ENCODE measurements around the gene MYL7.

The MYL7 gene, protein sequence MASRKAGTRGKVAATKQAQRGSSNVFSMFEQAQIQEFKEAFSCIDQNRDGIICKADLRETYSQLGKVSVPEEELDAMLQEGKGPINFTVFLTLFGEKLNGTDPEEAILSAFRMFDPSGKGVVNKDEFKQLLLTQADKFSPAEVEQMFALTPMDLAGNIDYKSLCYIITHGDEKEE

DNA sequence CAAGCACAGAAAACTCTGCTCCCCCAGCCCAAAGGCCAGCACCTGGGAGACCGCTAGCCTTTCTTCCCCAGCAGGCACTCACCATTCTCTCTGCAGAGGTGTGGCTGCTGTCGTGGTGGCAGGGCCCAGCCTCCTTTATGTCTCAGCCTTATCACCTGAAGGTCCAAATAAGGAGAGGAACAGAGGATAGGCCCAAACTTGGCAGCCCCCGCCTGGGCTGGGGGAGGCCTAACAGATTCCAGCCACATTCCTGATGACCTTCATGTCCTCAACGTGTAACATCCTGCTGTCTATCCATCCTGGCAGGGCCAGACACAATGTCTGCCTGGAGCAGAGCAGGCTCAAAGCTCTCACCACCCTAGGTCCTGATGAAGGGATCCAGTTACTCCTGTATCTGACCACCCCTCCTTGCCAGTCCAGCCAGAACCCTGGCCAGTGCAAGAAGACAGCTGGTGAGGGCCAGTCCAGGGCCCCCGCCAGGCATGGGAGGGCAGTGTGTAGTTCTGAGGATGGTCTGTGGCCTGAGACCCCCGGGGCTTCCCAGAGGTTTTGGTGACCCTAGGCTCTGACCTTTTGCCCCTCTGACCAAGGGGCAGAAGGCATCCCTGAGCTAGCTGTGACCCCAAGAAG is at the start of gene MYL7:
Gene MYL7 (minus strand): TSS at position 112 of the 630 bp plus-strand sequence. CDS start 27 bp downstream, at position 85.
- Histone ChIP-seq H3K4me3 (ENCODE audit: low read length) (no peak within 1 kb of the TSS), H3K27me3 (replicated peaks; ENCODE audit: insufficient read depth, low read length) (0 out of 2 replicates have a peak, but pooled peaks cover 6% of the 10 kb centered on the region), H3K9ac (ENCODE audit: low read length) (no peak within 1 kb of the TSS), H3K79me2 (ENCODE audit: low read length) (no peaks in the 10 kb centered on the region), H3K4me1 (ENCODE audit: low read length) (no peaks in the 10 kb centered on the region), H3K36me3 (replicated peaks; ENCODE audit: insufficient read depth, low read length) (no peaks in the 10 kb centered on the region), H2AFZ (ENCODE audit: low read length) (no peak within 1 kb of the TSS), H3K4me2 (ENCODE audit: low read depth, low read length) (no peak within 1 kb of the TSS), H3K9me2 (replicated peaks; ENCODE audit: insufficient read depth, low read length) (no peaks in the 10 kb centered on the region), H3K9me3 (replicated peaks; ENCODE audit: insufficient read depth, low read length) (no peaks in the 10 kb centered on the region), H4K20me1 (ENCODE audit: insufficient read depth, low read length) (no peaks in the 10 kb centered on the region), H3K27ac (ENCODE audit: low read length) (no peak within 1 kb of the TSS), H3F3A (ENCODE audit: insufficient read depth, low read length) (no peaks in the 10 kb centered on the region)
- TF ChIP-seq, protein P1, sequence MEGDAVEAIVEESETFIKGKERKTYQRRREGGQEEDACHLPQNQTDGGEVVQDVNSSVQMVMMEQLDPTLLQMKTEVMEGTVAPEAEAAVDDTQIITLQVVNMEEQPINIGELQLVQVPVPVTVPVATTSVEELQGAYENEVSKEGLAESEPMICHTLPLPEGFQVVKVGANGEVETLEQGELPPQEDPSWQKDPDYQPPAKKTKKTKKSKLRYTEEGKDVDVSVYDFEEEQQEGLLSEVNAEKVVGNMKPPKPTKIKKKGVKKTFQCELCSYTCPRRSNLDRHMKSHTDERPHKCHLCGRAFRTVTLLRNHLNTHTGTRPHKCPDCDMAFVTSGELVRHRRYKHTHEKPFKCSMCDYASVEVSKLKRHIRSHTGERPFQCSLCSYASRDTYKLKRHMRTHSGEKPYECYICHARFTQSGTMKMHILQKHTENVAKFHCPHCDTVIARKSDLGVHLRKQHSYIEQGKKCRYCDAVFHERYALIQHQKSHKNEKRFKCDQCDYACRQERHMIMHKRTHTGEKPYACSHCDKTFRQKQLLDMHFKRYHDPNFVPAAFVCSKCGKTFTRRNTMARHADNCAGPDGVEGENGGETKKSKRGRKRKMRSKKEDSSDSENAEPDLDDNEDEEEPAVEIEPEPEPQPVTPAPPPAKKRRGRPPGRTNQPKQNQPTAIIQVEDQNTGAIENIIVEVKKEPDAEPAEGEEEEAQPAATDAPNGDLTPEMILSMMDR (IDR thresholded peaks at IDR 0.05; ENCODE audit: low read length) = no peak
- TF ChIP-seq EZH2phosphoT487 (IDR thresholded peaks at IDR 0.05; ENCODE audit: low read length) (no peak), EZH2 (optimal IDR thresholded peaks at IDR 0.05; ENCODE audit: low read depth, low read length) (no peak)
- no peak for DNase-seq

DNA sequence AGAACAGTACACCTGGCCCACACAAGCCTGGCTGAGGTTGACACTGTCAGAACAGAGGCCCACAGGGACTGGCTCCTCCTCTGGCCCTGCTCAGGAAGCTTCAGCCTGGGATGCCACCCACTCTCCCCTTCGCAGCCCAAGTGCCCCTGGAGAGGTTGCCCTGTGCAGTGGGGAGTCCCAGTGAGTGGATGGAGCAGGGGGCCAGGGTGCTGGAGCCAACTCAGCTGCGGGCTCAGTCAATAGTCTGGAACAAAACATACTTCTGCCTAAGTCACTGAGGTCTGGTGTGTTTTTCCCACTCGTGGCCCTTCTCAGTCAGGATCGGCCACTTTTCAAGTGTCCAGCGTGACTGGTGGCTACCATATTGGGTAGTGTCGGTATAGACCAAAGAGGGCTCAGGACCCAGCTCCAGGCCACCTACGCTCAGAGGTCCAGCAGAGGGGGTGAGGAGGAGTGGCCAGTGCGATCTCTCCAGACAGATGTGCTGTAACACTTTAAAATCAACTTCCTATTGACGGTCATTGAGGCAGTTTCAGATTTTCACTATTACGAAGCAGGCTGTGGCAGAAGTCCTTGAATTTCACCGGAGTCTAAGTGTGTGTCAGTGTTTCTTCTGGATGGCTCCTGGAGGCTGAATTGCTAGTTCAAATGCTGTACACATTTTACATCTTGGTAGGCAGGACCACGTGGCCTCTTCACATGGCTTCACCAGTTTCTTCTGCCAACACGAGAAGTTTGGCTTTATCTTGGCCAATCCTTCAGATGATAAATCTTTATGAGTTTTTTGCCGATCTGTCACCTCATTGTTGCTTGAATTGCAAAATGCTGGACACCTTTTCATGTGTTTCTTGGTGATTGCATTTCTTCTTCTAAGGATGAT is 49.1 kb upstream of the MYL7 start:
- TF ChIP-seq, protein P1 (IDR thresholded peaks at IDR 0.05; ENCODE audit: low read length) = no peak
- TF ChIP-seq EZH2phosphoT487 (IDR thresholded peaks at IDR 0.05; ENCODE audit: low read length) = no peak
- TF ChIP-seq EZH2 (optimal IDR thresholded peaks at IDR 0.05; ENCODE audit: low read depth, low read length) = no peak
- Histone ChIP-seq H3F3A (ENCODE audit: insufficient read depth, low read length) (no peaks in the 10 kb centered on the region), H3K4me1 (ENCODE audit: low read length) (no peaks in the 10 kb centered on the region), H3K79me2 (ENCODE audit: low read length) (no peaks in the 10 kb centered on the region), H3K27me3 (replicated peaks; ENCODE audit: insufficient read depth, low read length) (no peaks in the 10 kb centered on the region), H3K9me3 (replicated peaks; ENCODE audit: insufficient read depth, low read length) (no peaks in the 10 kb centered on the region), H3K4me2 (ENCODE audit: low read depth, low read length) (no peak overlapping the region), H4K20me1 (ENCODE audit: insufficient read depth, low read length) (no peaks in the 10 kb centered on the region), H3K9me2 (replicated peaks; ENCODE audit: insufficient read depth, low read length) (no peaks in the 10 kb centered on the region), H3K9ac (ENCODE audit: low read length) (no peak overlapping the region), H3K27ac (ENCODE audit: low read length) (no peak overlapping the region), H3K36me3 (replicated peaks; ENCODE audit: insufficient read depth, low read length) (no peaks in the 10 kb centered on the region), H2AFZ (ENCODE audit: low read length) (no peak overlapping the region), H3K4me3 (ENCODE audit: low read length) (no peak overlapping the region)
- DNase-seq = no peak

DNA sequence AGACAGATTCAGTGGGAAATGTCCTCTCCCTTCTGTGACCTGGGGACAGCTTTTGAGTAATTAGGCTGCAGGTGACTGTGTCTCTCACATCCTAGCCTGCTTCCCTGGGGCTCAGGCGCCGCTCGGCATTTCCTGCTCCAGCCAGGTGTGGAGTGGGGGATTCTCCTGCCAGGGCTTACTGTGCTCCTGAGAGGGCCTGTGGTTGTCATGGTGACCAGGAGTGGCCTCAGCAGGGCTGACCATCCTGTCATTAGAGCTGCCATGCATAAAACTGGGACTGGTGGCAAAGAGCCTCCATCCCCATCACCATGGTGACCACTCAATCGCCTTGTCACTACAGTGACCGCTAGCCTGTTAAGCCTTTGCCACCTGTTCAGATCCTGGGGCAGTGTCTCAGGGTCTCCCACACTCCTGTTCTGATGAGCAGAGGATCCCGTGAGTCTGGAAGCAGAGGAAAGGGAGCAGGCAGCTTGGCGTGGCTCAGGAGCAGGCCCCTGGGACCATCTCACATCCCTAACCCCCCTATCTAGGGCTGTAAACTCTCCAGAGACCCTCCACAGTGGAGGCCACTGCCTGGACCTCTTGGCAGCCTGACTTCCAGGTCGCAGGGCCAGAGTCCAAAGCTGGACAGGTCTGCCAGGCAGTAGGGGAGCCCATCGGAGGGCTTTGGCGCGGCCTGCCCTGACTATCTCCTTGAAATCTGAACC is 48.3 kb upstream of the MYL7 start, which contains the start of gene GCK:
Gene GCK (minus strand): TSS at position 154 of the 707 bp plus-strand sequence. CDS start 486 bp downstream, outside the sequence.
- no peaks in the 10 kb centered on the region for H3F3A ChIP-seq (ENCODE audit: insufficient read depth, low read length)
- H2AFZ ChIP-seq (ENCODE audit: low read length) = no peak within 1 kb of the TSS
- no peaks in the 10 kb centered on the region for H3K79me2 ChIP-seq (ENCODE audit: low read length)
- no peaks in the 10 kb centered on the region for H3K9me2 ChIP-seq (replicated peaks; ENCODE audit: insufficient read depth, low read length)
- no peak within 1 kb of the TSS for H3K9ac ChIP-seq (ENCODE audit: low read length)
- H3K9me3 ChIP-seq (replicated peaks; ENCODE audit: insufficient read depth, low read length) = no peaks in the 10 kb centered on the region
- H3K27ac ChIP-seq (ENCODE audit: low read length) = no peak within 1 kb of the TSS
- no peaks in the 10 kb centered on the region for H3K27me3 ChIP-seq (replicated peaks; ENCODE audit: insufficient read depth, low read length)
- no peaks in the 10 kb centered on the region for H3K36me3 ChIP-seq (replicated peaks; ENCODE audit: insufficient read depth, low read length)
- H3K4me3 ChIP-seq (ENCODE audit: low read length) = no peak within 1 kb of the TSS
- H4K20me1 ChIP-seq (ENCODE audit: insufficient read depth, low read length) = no peaks in the 10 kb centered on the region
- H3K4me2 ChIP-seq (ENCODE audit: low read depth, low read length) = no peak within 1 kb of the TSS
- no peak for DNase-seq
- TF ChIP-seq EZH2 (optimal IDR thresholded peaks at IDR 0.05; ENCODE audit: low read depth, low read length) = no peak
- TF ChIP-seq EZH2phosphoT487 (IDR thresholded peaks at IDR 0.05; ENCODE audit: low read length) = no peak
- TF ChIP-seq, protein P1 (IDR thresholded peaks at IDR 0.05; ENCODE audit: low read length) = no peak
- no peaks in the 10 kb centered on the region for H3K4me1 ChIP-seq (ENCODE audit: low read length)

Data from MM.1S (cell line).